ENCODE results near the gene EXOC6B.

DNA sequence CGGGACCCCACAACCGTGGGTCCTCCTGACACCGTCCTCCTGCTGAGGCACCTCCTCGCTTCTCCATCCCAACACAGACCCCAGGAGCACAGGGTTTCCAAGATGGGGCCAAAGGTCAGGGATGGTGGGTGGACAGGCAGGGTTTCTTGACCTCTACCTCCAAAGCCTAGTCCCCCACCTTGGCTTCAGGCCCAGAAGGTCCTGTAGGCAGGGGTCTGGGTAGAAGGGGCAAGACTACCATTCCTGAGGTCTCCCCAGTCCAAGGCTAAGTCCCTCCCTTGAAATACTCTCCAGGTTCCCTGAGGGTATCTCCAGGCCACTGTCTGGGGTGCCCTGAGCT is 685.2 kb downstream of the EXOC6B start:
- TF ChIP-seq POLR2A (IDR thresholded peaks at IDR 0.05; ENCODE audit: low read depth, low read length) (no peak), POLR2AphosphoS5 (IDR thresholded peaks at IDR 0.05; ENCODE audit: low read depth, low read length) (no peak), TAF1 (IDR thresholded peaks at IDR 0.05; ENCODE audit: low read depth, low read length) (no peak), PAX5 (IDR thresholded peaks at IDR 0.05; ENCODE audit: insufficient read depth, low read length, severe bottlenecking) (no peak), POU2F2 (IDR thresholded peaks at IDR 0.05; ENCODE audit: low read depth, low read length) (no peak)

Measured in GM12891 (cell line).